Astrocyte of the hippocampus (primary cell): ENCODE data around the gene APOBEC2.
"Not testable (repeated sequence)": the region's sequence is repeated elsewhere in the genome, so short reads cannot be mapped to it uniquely, and the experiment has no call there.

Source experiments
- DNase-seq: peaks from one replicate; pipeline ENCODE4 v3.0.0; 2011; ENCODE audit warnings: low read depth, low spot score

The APOBEC2 gene

GRCh38 chr6:41053041-41053440 lies at the start of gene APOBEC2:
Gene APOBEC2 (plus strand): TSS chr6:41053202. CDS start chr6:41053348, 146 bp downstream.
- no peak for DNase-seq

DNA sequence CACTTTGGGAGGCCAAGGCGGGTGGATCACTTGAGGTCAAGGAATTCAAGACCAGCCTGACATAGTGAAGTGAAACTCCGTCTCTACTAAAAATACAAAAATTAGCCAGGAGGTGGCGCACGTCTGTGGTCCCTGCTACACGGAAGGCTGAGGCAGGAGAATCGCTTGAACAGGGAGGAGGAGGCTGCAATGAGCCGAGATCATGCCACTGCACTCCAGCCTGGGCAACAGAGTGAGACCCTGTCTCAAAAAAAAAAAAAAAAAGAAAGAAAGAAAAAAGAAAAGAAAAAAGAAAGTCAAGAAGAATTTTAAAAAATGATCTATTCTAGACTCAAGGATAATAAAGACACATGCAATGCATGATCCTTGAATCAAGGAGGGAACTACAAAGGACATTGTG lies 46.8 kb upstream of the APOBEC2 start:
- DNase-seq: peak; percentile 25

GRCh38 chr6:41006980-41007379 lies 46.0 kb upstream of the APOBEC2 start:
- not testable (repeated sequence) for DNase-seq

DNA sequence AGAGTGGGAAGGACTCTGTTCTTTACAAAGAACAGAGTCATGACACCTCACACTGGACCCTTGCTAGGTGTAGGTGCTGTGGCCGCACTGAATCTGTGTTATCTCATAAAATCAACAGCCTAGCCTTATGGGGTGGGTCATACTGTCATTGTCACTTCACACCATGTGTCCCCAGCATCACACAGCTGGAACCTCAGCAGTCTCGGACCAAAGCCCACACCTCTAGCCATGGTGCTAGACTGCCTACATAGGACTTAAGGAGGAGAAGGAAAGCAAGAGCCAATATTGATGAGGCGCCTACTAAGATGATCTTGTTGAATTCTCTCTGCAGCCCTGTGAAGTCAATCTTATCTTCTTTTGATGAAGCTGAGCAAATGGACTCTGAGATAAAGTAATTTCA lies 45.0 kb upstream of the APOBEC2 start:
- no peak for DNase-seq

- DNase-seq: no peak
These were observed 43.3 kb upstream of the APOBEC2 start for GRCh38 chr6:41009669-41010068.

DNA sequence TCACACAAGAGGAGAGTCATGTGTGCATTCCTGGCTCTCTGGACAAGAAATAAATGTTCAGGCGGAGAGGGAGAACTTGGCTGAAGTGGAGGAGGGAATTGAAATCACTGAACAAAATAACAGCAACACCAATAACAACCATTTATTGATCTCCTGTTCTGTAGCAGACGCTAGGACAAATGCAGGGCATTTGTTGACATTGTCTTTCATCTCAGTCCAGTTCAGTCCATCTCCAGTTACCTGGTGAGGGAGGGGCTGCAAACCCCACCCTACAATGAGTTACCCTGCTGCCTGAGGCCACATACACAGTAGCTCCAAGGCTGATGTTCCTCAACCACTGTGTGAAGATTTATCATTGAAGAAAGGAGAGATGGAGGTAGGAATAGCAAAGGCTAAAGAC lies 41.3 kb upstream of the APOBEC2 start:
- no peak for DNase-seq

GRCh38 chr6:41013466-41014153 lies 39.4 kb upstream of the APOBEC2 start:
- no peak for DNase-seq

GRCh38 chr6:41014780-41015179 lies 38.2 kb upstream of the APOBEC2 start:
- DNase-seq: no peak

DNA sequence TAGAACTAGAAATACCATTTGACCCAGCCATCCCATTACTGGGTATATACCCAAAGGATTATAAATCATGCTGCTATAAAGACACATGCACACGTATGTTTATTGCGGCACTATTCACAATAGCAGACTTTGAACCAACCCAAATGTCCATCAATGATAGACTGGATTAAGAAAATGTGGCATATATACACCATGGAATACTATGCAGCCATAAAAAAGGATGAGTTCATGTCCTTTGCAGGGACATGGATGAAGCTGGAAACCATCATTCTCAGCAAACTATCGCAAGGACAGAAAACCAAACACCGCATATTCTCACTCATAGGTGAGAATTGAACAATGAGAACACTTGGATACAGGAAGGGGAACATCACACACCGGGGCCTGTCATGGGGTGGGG lies 37.1 kb upstream of the APOBEC2 start:
- not testable (repeated sequence) for DNase-seq

- DNase-seq: no peak
These were observed 35.3 kb upstream of the APOBEC2 start for GRCh38 chr6:41017663-41018062.

- peak; percentile 86 for DNase-seq
These were observed 31.2 kb upstream of the APOBEC2 start for GRCh38 chr6:41021832-41022231.

GRCh38 chr6:41022294-41022693 lies 30.7 kb upstream of the APOBEC2 start:
- DNase-seq: peak; percentile 31

- DNase-seq: no peak
These were observed 29.9 kb upstream of the APOBEC2 start for GRCh38 chr6:41023114-41023513.

GRCh38 chr6:41025966-41026530 lies 27.0 kb upstream of the APOBEC2 start:
- no peak for DNase-seq

DNA sequence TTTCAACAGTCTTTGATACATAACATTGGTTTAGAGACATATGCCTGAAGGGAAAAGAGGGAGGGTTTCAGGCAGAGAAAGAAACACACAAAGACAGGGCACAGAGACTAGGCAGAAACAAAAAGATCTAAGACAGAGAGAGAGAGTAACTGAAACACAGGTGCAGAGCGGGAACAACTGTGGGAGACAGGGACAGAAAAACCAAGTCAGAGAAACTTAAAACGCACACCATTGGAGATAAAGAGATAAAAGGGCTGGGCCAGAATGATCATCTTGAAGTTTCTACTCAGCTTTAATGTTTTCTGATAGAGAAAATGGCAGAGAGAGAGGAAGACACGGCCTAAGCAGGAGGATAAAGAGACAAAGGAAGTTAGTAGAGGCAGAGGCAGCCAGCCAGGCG lies 25.8 kb upstream of the APOBEC2 start:
- no peak for DNase-seq

DNA sequence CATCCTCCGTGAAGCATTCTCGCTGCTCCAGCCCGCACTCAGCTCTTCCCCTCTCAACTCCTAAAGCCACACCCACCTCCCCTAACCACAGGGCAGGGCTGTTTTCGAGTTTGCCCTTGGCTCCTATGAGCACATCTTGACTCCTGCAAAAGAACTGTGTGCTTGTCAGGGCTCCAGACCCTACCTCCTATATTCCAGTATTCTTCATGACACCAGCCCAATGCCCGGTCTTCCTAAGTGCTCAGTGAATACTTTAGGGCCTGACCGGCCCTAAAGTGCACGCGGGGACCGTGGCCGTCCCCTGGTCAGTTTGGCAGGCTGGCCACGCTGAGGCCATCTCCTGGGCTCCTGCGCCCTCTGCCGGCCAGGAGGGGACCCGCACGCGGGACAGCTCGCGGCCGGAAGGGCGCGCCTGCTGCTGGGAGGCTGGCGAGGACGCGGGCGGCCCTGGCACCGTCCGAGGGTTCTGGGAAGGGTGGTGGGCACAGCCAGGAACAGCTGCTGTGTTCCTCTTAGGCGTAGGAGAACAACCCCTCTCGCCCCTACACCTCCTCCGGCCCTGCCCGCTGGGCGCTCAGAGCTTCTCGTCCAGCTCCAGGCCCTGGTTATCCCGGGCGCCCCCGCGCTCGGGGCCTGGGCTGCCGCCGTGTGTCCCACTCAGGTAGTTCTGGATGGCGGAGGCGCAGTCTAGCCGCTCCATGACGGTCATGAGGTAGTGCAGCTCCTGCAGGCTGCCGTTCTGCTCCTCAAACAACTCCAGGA lies 25.0 kb upstream of the APOBEC2 start:
- DNase-seq: peak; percentile 92

DNA sequence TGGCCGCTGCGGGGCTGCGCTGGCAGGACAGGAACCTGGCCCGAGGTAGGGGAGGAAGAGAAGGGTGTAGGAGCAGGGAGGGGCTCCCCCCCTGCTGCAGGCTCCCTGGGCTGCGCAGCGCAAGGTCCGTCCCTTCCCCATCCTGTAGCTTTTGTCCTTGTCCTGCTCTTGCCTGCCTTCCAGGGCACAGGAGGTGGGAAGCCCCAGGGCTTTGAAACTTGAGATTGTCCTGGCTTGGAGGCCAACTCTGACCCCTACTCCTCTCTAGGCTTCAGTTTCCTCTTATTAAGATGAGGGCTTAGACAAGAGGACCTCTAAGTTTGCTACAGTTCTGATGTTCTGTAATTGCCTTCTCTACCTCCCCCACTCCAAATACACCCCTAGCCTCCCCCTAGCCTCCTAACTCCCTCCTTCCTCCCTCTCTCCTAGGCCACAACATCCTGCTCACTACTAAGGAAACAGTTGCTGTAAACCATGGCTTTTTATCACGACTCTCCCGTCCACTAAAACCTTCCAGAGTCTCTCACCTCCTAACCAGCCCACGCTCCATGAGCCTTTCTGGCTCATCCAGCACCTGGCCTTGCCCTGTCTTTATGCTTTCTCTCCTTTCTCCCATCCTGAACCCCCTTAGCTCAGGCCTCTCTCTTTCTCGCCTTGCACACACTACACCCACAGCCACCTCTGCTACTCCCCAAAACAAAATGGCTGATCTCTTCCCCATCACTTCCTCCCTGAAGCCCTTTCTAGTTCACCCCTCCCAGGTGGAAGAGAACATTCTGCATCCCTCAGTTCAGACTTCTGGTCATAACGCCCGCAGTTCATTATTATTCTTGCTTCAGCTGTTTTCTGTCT lies 24.2 kb upstream of the APOBEC2 start:
- no peak for DNase-seq

DNA sequence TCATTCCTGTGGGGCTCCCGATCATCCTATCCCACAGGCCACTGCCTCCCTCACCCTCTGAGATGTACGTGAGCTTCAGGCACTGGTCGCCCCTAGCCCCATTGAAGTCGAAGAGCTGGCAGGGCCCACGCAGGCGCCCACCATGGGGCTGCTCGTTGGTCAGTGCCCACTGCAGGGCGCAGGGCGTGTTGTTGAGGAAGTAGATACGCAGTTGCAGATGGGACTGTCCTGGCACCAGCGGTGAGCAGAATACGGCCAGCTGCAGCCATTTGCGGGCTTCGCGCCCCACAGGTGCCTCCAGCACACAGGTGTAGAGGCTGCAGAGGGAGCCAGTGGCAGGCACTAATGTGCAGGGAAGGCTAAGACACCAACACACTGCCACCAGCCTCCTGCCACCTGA lies 20.2 kb upstream of the APOBEC2 start:
- no peak for DNase-seq

- no peak for DNase-seq
These were observed 19.2 kb upstream of the APOBEC2 start for GRCh38 chr6:41033776-41034175.

- peak; percentile 25 for DNase-seq
These were observed 16.8 kb upstream of the APOBEC2 start for GRCh38 chr6:41036186-41036585.

GRCh38 chr6:41036601-41037000 lies 16.4 kb upstream of the APOBEC2 start:
- DNase-seq: no peak
